RWPE2 (cell line): ENCODE measurements around the gene LEFTY1.

Experiments used
- ATAC-seq: fragments of 200-7000 bp; cut with Tn5 transposase; 3 replicates; pipeline ENCODE4 v1.9.1; 2021; ENCODE audit warnings: low read depth
- DNase-seq: peaks from one replicate; pipeline ENCODE4 v3.0.0-alpha.2; 2020; ENCODE audit warnings: low spot score
- H3K27ac ChIP-seq: fragments of 450-650 bp; 2 replicates; pipeline ENCODE4 v1.5.1; 2017; ENCODE audit warnings: mild to moderate bottlenecking; ENCODE audit not compliant: poor library complexity, severe bottlenecking
- H3K27me3 ChIP-seq: fragments of 250-450 bp; sonication (Bioruptor Pico); 2 replicates; pipeline ENCODE4 v1.5.1; 2021; ENCODE audit warnings: mild to moderate bottlenecking, moderate library complexity; ENCODE audit not compliant: insufficient read depth, poor library complexity, severe bottlenecking
- H3K36me3 ChIP-seq: fragments of 250-450 bp; sonication (Bioruptor Pico); 2 replicates; pipeline ENCODE4 v1.5.1; 2020; ENCODE audit warnings: low read depth, mild to moderate bottlenecking, moderate library complexity
- H3K4me1 ChIP-seq: fragments of 250-450 bp; sonication (Bioruptor Pico); 2 replicates; pipeline ENCODE4 v1.5.1; 2021; ENCODE audit warnings: mild to moderate bottlenecking, moderate library complexity; ENCODE audit not compliant: insufficient read depth, poor library complexity, severe bottlenecking
- H3K4me3 ChIP-seq: fragments of 250-450 bp; sonication (Bioruptor Pico); 2 replicates; pipeline ENCODE4 v1.5.1; 2021; ENCODE audit warnings: mild to moderate bottlenecking, moderate library complexity; ENCODE audit not compliant: severe bottlenecking
- H3K9me3 ChIP-seq: fragments of 250-450 bp; sonication (Bioruptor Pico); 2 replicates; pipeline ENCODE4 v1.5.1; 2021; ENCODE audit warnings: mild to moderate bottlenecking, moderate library complexity; ENCODE audit not compliant: severe bottlenecking
- TF ChIP-seq, protein P1 (sequence below): fragments of 450-650 bp; IDR thresholded peaks from one replicate; pipeline ENCODE4 v1.5.1; 2017; ENCODE audit warnings: mild to moderate bottlenecking, moderate library complexity; ENCODE audit not compliant: poor library complexity, severe bottlenecking

The LEFTY1 gene

GRCh38 chr1:225845097-225845496 is 43.8 kb downstream of the LEFTY1 start:
- no peak for ATAC-seq
- no peaks in the 10 kb centered on the region for H3K4me1 ChIP-seq
- H3K27ac ChIP-seq, result no peak overlapping the region

GRCh38 chr1:225844236-225845061 is 44.5 kb downstream of the LEFTY1 start:
- no peak overlapping the region for H3K4me3 ChIP-seq
- H3K4me1 ChIP-seq, result no peaks in the 10 kb centered on the region
- TF ChIP-seq, protein P1, sequence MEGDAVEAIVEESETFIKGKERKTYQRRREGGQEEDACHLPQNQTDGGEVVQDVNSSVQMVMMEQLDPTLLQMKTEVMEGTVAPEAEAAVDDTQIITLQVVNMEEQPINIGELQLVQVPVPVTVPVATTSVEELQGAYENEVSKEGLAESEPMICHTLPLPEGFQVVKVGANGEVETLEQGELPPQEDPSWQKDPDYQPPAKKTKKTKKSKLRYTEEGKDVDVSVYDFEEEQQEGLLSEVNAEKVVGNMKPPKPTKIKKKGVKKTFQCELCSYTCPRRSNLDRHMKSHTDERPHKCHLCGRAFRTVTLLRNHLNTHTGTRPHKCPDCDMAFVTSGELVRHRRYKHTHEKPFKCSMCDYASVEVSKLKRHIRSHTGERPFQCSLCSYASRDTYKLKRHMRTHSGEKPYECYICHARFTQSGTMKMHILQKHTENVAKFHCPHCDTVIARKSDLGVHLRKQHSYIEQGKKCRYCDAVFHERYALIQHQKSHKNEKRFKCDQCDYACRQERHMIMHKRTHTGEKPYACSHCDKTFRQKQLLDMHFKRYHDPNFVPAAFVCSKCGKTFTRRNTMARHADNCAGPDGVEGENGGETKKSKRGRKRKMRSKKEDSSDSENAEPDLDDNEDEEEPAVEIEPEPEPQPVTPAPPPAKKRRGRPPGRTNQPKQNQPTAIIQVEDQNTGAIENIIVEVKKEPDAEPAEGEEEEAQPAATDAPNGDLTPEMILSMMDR, result no peak
- no peak overlapping the region for H3K27ac ChIP-seq
- no peaks in the 10 kb centered on the region for H3K9me3 ChIP-seq
- DNase-seq (no peak), ATAC-seq (no peak)
- H3K27me3 ChIP-seq, result no peaks in the 10 kb centered on the region
- no peaks in the 10 kb centered on the region for H3K36me3 ChIP-seq

More at GRCh38 chr1:225845097-225845496, 43.8 kb downstream of the LEFTY1 start:
- DNase-seq, result no peak
- TF ChIP-seq, protein P1, result no peak
- Histone ChIP-seq H3K9me3 (no peaks in the 10 kb centered on the region), H3K4me3 (no peak overlapping the region), H3K27me3 (no peaks in the 10 kb centered on the region), H3K36me3 (no peaks in the 10 kb centered on the region)

DNA sequence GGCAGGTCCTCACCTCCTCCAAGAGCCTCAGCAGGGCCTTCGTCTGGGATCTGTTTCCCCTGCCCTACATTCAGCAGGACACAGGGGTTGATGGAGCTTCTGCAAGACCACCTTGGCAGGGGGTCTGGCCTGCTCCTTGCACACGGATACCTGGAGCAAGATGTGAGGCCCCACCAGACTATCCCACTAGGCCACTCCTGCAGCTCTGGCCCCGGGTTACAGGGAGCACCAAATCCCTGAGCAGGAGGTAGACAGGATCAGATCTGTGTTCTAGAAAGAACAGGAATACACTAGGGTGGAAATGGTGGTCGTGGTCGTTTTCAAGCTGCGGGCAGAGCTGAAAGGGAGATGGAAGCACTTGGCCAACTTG is 45.5 kb downstream of the LEFTY1 start:
- no peak overlapping the region for H3K4me3 ChIP-seq
- no peaks in the 10 kb centered on the region for H3K4me1 ChIP-seq
- H3K27ac ChIP-seq, result no peak overlapping the region
- no peaks in the 10 kb centered on the region for H3K36me3 ChIP-seq
- ATAC-seq (no peak), DNase-seq (no peak)
- TF ChIP-seq, protein P1, result no peak
- no peaks in the 10 kb centered on the region for H3K9me3 ChIP-seq
- no peaks in the 10 kb centered on the region for H3K27me3 ChIP-seq

GRCh38 chr1:225842788-225843425 is 46.0 kb downstream of the LEFTY1 start:
- no peaks in the 10 kb centered on the region for H3K36me3 ChIP-seq
- TF ChIP-seq, protein P1, result no peak
- H3K27me3 ChIP-seq, result no peaks in the 10 kb centered on the region
- DNase-seq, result no peak
- no peak overlapping the region for H3K4me3 ChIP-seq
- H3K27ac ChIP-seq, result no peak overlapping the region
- ATAC-seq, result no peak
- no peaks in the 10 kb centered on the region for H3K4me1 ChIP-seq
- H3K9me3 ChIP-seq, result no peaks in the 10 kb centered on the region

DNA sequence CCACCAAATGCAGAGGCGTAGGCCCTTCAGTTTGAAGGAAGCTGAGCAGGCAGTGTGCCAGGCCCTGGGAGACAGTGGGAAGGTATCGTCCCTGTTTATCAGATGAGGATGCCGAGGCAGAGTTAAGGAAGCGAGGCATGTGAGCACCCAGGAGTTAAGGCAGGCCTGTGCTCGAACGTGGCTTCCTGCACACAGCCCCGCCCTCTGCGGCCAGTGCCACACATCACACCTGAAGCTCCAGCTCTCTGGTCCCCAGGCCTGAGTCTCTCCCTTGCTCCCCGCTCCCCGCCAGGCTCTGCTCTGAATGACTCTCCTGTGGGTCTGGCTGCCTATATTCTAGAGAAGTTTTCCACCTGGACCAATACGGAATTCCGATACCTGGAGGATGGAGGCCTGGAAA is 46.9 kb downstream of the LEFTY1 start:
- DNase-seq (no peak), ATAC-seq (no peak)
- TF ChIP-seq, protein P1, result no peak
- H3K4me3 ChIP-seq, result no peak overlapping the region
- H3K27ac ChIP-seq, result no peak overlapping the region
- H3K36me3 ChIP-seq, result no peaks in the 10 kb centered on the region
- H3K9me3 ChIP-seq, result no peaks in the 10 kb centered on the region
- H3K4me1 ChIP-seq, result no peaks in the 10 kb centered on the region
- H3K27me3 ChIP-seq, result no peaks in the 10 kb centered on the region
